Thyroid gland (tissue), 4 donors: ENCODE results near the gene CCDC136.

Experiments
- CTCF ChIP-seq, 6 experiments: fragments of 200-600 bp in 3 of 6; fragments of 450-650 bp in 3 of 6; sonication (generic) in 3 of 6; IDR thresholded peaks; one replicate each; pipeline ENCODE4 v1.5.1; 2016 to 2019; ENCODE audit warnings: antibody characterized with exemption in 6 of 6, mild to moderate bottlenecking in 2 of 6, inconsistent platforms in 1 of 6, moderate library complexity in 1 of 6
- POLR2A ChIP-seq, 2 donors: fragments of 450-650 bp; IDR thresholded peaks; one replicate each; pipeline ENCODE4 v1.6.1; 2017; ENCODE audit warnings: antibody characterized with exemption in 2 of 2, mild to moderate bottlenecking in 2 of 2, moderate library complexity in 1 of 2

GRCh38 chr7:128843938-128844621 lies 52.3 kb downstream of the CCDC136 start:
- TF ChIP-seq CTCF (IDR thresholded peaks at IDR 0.05) (no peak), POLR2A (IDR thresholded peaks at IDR 0.05) (no peak)
